ENCODE measurements around the gene IER3. TPM values are rescaled to one million over a fixed set of nuclear protein-coding genes. Genes with fewer than 3 reads are reported as not detected.

The IER3 gene
- total RNA-seq, 2 donors from 2014 or later, result 102 to 136 TPM

GRCh38 chr6:30763618-30764489, 19.5 kb upstream of the IER3 start:
- H3K4me1 ChIP-seq (ENCODE audit: control insufficient read depth, insufficient read depth, low read length), result peaks cover 7% of the 10 kb centered on the region
- Mint-ChIP-seq H3K36me3 (ENCODE audit: low read depth) (no peaks in the 10 kb centered on the region), H3K4me3 (peak overlapping the region; percentile 30), H3K4me1 (peaks cover 48% of the 10 kb centered on the region), H3K9me3 (peaks cover 2% of the 10 kb centered on the region), H3K27ac (peak overlapping the region; percentile 93), H3K27me3 (ENCODE audit: insufficient read depth) (no peaks in the 10 kb centered on the region)
- H3K27ac ChIP-seq (ENCODE audit: low read depth, low read length), result peak overlapping the region; percentile 91
- no peaks in the 10 kb centered on the region for H3K36me3 ChIP-seq (ENCODE audit: control insufficient read depth, insufficient read depth, low read length)
- DNase-seq, result peak; percentile 90
- WGBS, 2 experiments (ENCODE audit: insufficient coverage in 1 of 2, insufficient read length in 1 of 2), result 9 to 10% methylated on average over 6 to 8 of the region's 8 CpGs
- no peaks in the 10 kb centered on the region for H3K9me3 ChIP-seq (ENCODE audit: control insufficient read depth, low read length)
- H3K9ac ChIP-seq (ENCODE audit: extremely low read depth, low read length, poor library complexity, severe bottlenecking), result peak overlapping the region; percentile 70
- H3K4me3 ChIP-seq (ENCODE audit: low read length), result peak overlapping the region; percentile 62
- no peaks in the 10 kb centered on the region for H3K27me3 ChIP-seq (ENCODE audit: control insufficient read depth, insufficient read depth, low read length, poor library complexity, severe bottlenecking)
- peak; percentile 19 for TF ChIP-seq CTCF (conservative IDR thresholded peaks at IDR 0.05)

GRCh38 chr6:30763155-30763617, 18.8 kb upstream of the IER3 start:
- Histone ChIP-seq H3K9ac (ENCODE audit: extremely low read depth, low read length, poor library complexity, severe bottlenecking) (peak overlapping the region; percentile 70), H3K4me1 (ENCODE audit: control insufficient read depth, insufficient read depth, low read length) (peaks cover 7% of the 10 kb centered on the region), H3K9me3 (ENCODE audit: control insufficient read depth, low read length) (no peaks in the 10 kb centered on the region), H3K36me3 (ENCODE audit: control insufficient read depth, insufficient read depth, low read length) (no peaks in the 10 kb centered on the region), H3K27ac (ENCODE audit: low read depth, low read length) (peak overlapping the region; percentile 91), H3K4me3 (ENCODE audit: low read length) (peak overlapping the region; percentile 62), H3K27me3 (ENCODE audit: control insufficient read depth, insufficient read depth, low read length, poor library complexity, severe bottlenecking) (no peaks in the 10 kb centered on the region)
- TF ChIP-seq CTCF (conservative IDR thresholded peaks at IDR 0.05), result no peak
- Mint-ChIP-seq H3K9me3 (peaks cover 2% of the 10 kb centered on the region), H3K27ac (peak overlapping the region; percentile 93), H3K4me3 (peak overlapping the region; percentile 30), H3K36me3 (ENCODE audit: low read depth) (no peaks in the 10 kb centered on the region), H3K27me3 (ENCODE audit: insufficient read depth) (no peaks in the 10 kb centered on the region), H3K4me1 (peaks cover 46% of the 10 kb centered on the region)
- WGBS, 2 experiments (ENCODE audit: insufficient coverage in 1 of 2, insufficient read length in 1 of 2), result 70% methylated on average over 1 of the region's 1 CpG; no CpG with 5 or more reads in 1 of the 2 experiments
- no peak for DNase-seq

- Mint-ChIP-seq H3K4me3 (no peak overlapping the region), H3K4me1 (peaks cover 49% of the 10 kb centered on the region), H3K36me3 (ENCODE audit: low read depth) (no peaks in the 10 kb centered on the region), H3K27me3 (ENCODE audit: insufficient read depth) (no peaks in the 10 kb centered on the region), H3K9me3 (peaks cover 2% of the 10 kb centered on the region), H3K27ac (peak overlapping the region; percentile 62)
- 93 to 96% methylated on average over 2 to 3 of the region's 4 CpGs for WGBS, 2 experiments (ENCODE audit: insufficient coverage in 1 of 2, insufficient read length in 1 of 2)
- no peak for DNase-seq
- Histone ChIP-seq H3K9me3 (ENCODE audit: control insufficient read depth, low read length) (no peaks in the 10 kb centered on the region), H3K4me1 (ENCODE audit: control insufficient read depth, insufficient read depth, low read length) (peaks cover 11% of the 10 kb centered on the region), H3K4me3 (ENCODE audit: low read length) (no peak overlapping the region), H3K27me3 (ENCODE audit: control insufficient read depth, insufficient read depth, low read length, poor library complexity, severe bottlenecking) (no peaks in the 10 kb centered on the region), H3K9ac (ENCODE audit: extremely low read depth, low read length, poor library complexity, severe bottlenecking) (no peak overlapping the region), H3K36me3 (ENCODE audit: control insufficient read depth, insufficient read depth, low read length) (no peaks in the 10 kb centered on the region), H3K27ac (ENCODE audit: low read depth, low read length) (no peak overlapping the region)
- TF ChIP-seq CTCF (conservative IDR thresholded peaks at IDR 0.05), result no peak
Observed at GRCh38 chr6:30761791-30762429, 17.6 kb upstream of the IER3 start.

Data from endodermal cell (in vitro differentiated cells).